DMS 273 treated with DMSO at 0.1 percent for 48 hours (cell line): ENCODE results near the gene SPRTN.

Experiments
- DNase-seq: peaks from one replicate; lab custom pipeline; 2025; lab: John Stamatoyannopoulos, UW

The SPRTN gene

DNA sequence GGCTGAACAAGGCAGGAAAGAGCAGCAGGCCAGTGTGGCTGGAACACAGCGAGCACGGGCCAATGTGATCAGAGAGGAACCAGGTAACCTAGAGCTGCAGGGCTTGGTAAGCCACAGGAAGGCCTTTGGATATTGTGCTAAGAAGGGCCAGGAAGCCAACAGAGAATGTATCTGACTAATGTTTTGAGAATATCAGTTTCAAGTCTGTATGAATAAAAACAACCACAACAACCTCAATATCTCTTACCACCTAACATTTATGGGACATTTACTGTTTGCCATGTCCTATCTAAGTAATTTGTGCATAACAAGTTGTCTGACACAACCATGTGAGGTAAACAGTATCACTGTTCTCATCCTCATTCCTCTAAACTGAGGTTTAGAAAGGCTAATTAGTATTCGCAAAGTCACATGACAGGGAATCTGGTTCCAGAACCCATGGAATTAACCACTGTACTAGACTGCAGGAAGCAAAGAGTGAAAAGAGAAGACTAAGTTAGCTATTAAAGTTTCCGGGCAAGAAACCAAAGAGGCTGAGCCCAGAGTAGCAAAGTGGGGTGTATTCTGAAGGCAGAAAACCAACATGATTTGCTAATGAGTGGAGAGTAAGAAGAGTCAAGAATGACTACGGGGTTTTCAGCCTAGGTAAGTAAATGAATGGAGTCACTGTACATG is 38.9 kb downstream of the SPRTN start:
- DNase-seq, result no peak

DNA sequence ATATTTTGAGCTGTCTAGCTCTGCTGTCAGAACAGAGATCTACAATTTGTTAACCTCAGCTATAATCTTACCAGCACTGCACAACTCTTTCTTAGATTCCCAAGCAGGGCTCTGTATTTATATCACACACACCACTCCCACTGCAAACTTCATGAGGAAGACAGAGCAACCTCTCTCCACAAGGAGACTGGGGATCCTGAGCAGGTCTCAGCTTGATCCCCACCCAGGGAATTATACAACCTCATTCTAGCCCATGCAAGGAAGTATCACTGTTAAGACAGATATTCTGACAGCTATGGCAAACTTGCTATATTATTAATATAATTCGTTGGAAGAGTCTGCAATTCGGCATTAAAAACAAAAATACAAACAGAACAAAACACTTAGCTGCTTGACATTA is 43.6 kb downstream of the SPRTN start:
- DNase-seq, result no peak

GRCh38 chr1:231382426-231382825 is 44.3 kb downstream of the SPRTN start:
- DNase-seq, result no peak

DNA sequence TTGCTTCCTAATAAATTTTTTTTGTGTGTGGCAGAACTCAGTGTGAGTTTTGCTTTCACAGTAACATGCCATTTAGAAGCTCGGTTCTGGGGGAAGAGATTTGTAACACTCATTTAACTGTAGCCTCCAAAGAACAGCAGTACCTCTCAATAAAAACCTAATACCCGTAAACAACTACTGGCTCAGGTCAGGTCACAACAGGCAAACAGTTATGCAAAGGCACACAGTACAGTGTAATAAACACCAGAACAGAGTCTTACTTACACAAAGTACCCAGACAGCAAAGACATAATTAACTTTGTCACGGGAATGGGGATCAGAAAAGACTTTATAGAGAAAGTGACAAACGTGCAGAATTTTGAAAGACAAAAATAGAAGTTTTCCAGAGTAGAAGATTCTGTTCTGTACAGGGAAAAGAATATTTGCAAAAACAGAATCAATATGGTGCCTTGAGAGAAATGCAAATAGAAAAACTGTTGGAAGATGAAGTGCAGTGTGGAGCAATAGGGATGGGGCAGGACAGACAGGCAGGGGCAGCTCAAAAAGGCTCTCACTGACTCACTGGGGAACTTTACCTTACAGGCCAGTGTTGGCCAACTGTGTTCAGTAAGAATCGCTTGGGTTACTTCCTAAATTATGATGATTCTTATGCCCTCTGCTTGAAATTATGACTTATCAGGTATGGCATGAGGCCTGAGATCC is 45.2 kb downstream of the SPRTN start:
- DNase-seq, result no peak

- peak; percentile 58 for DNase-seq
These were observed 46.8 kb downstream of the SPRTN start for GRCh38 chr1:231384696-231385415.

DNA sequence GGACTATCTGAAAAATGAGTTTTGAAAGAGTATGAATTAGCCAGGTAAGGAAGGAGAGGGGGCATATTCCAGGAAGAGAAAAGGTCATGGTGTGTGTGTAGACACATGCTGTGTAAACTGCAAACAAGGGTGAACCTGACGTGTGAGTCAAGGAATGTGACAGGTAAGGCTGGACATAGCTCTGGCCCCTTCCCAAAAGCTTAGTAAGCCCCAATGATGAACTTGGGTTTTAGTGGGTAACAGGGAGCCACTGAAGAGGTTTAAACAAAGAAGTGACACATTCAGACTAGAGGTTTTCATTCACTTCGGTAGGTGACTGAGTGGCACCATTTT is 47.3 kb downstream of the SPRTN start:
- DNase-seq, result no peak

- no peak for DNase-seq
These were observed 48.4 kb downstream of the SPRTN start for GRCh38 chr1:231386466-231386865.

DNA sequence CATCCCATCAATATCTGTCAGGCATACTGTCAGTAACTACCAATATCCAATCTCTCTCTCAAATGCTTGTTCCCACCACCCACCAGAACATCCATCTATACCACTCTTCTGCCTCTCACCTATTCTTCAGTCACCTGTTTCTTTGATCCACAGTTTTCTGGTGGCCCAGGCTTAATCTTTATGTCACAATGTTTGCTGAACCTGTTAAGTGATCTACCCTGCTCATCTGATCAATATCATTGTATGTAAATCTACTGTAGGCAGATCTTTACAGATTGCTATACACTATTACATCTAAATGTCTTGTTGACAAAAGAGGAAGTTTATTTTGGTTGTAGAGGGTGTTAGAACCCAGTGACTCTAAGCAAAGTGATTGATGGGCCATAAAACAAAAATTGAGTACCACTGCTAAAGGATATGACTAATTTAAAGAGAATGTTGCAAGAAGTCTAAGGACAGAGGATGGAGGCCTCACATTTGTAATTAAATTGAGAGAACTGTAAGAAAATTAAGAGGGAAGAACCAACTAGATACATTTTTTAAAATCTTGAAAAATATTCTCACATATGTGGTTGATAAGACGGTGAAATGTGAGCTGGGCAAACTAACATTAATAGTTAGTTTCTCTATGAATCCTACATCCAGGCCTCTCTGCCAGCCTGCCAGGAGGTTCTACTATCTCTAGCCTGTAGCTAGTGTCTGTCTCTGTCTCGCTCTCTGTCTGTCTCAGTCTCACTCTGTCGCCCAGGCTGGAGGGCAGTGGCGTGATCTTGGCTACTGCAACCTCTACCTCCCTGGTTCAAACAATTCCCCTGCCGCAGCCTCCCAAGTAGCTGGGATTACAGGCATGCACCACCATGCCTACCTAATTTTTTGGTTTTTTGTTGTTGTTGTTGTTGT is 49.9 kb downstream of the SPRTN start:
- no peak for DNase-seq

DNA sequence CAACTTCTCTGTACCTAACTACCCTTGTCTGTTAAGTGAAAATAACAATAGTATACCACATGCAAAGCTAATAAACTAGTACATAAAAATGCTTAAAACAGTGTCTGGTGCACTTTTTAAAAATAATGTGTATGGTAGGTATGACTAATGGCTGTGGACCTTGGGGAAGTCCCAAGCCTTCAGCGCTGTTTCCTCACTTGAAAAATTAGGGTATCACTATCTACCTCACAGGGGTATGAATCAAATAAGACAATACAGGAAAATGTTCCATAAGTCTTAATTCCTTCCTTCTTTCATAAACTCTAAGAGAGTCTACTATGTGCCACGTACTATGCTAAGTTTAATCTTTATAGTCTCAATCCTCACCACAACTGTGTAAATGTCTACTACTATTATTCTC is 52.0 kb downstream of the SPRTN start:
- DNase-seq, result no peak

DNA sequence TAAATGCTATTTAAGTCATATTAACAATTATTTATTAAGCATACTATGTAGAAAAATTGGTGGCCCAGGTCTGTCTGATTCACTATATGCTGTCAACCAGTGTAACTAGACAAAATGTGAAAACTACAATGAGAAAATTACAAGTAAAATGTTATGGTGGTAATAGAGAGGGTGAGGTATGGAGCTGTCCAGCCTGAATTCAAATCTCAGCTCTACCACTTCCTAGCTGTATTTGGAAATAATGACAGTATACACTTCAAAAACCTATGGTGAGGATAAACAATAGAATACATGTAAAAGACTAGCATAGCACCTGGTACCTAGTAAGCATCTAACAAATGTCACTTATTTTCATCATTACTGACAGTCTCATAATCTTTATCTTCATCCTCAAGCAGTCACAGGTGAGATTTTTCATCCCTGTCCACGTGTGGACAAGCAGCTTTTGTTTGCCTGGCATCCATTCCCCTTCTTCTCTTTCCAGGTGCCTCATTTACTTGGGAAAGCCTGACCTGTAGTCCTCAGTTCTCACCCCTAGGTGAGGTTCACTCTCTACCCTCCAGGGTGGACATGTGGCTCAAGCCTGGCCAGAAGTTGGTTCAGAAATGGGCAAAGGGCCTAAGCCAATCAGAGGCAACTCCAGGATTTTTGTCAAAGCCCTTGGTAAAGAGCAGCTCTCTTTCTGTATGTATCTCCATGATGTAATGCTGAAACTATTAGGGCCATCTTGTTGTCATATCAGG is 54.5 kb downstream of the SPRTN start:
- no peak for DNase-seq

- no peak for DNase-seq
These were observed 55.6 kb downstream of the SPRTN start for GRCh38 chr1:231393668-231394067.

DNA sequence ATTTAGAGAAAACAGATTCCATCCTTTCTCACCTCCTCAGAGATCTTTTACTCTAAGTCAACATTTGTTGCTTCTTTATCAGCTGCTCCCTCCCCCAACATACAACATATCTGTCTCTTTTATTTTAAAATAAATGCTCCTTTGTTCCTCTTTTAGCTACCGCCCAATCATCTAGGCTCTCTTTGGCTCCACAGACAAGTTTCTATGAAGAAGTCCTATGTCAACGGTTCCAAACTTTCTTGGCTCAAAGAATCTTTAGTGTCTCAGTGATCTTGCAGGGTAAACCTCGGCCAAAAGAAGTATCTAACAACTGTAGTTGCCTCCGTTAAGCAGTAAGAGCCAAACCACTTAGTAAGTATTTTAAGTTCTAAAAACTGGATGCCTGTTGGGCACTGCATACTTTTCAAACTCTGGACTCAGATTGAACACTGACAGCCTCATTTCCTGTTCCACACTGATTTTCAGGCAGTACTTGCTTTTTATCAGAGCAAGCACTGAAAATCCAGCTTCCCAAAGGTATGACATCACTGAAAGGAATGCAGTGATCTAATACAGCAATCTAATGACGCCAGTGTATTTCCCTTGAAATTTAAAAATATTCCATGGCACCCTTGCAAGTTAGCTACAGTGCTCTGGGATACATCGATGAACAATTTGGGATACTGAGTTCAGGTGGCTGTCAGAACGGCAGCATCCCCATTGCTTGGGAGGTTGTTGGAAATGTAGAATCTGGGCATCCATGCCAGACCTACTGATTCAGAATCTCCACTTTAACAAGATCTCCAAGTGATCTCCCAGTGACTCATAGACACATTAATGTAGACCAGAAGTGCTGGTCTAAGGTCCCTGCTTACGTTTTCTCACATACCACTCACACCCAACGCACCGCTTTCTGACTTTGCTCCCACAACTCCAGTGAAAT is 57.2 kb downstream of the SPRTN start:
- no peak for DNase-seq

DNA sequence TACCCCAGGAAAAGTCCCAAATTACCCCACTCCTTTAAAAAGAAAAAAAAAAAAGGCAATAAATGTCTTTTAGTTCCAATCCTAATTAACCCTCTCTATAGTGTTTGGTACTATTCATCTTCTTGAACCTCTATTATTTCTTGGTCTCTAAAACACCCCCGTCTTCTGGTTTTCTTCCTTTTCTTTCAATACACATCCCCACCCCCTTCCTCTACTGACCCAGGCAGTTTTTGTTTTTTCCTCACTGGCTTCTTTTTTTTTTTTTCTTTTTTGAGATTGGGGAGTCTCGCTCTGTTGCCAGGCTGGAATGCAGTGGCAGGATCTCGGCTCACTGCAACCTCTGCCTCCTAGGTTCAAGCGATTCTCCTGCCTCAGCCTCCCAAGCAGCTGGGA is 57.9 kb downstream of the SPRTN start:
- no peak for DNase-seq

- no peak for DNase-seq
These were observed 58.5 kb downstream of the SPRTN start for GRCh38 chr1:231396643-231397042.

DNA sequence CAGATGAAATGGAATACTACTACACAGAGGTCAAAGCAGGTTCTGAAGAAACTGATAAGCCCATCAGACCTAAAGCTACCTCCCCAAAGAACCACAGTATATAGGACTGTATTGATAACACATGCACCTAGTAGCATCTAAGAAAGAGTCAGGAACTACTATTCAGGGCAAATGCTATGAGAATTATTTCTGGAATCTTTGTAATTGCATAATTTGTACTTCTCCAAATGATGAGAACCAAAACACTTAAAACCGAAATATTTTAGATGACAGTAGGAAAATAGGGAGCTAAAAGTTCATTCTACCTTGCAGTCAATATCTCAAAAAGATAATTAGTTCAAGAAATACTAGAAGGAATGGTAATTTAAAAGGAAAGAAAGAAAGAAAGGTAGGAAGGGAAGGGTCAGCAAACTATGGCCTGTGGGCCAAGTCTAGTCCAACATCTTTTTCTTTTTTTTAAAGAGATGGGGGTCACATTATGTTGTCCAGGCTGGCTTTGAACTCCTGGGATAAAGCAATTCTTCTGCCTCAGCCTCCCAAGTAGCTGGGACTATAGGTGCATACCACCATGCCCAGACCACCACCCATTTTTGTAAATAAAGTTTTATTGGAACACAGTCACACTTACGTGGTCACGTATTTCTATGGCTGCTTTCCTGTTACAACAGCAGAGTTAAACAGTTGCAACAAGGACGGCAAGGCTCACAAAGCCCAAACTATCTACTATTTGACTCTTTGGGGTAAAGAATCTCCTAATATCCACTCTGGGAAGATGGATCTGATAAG is 60.0 kb downstream of the SPRTN start:
- no peak for DNase-seq

DNA sequence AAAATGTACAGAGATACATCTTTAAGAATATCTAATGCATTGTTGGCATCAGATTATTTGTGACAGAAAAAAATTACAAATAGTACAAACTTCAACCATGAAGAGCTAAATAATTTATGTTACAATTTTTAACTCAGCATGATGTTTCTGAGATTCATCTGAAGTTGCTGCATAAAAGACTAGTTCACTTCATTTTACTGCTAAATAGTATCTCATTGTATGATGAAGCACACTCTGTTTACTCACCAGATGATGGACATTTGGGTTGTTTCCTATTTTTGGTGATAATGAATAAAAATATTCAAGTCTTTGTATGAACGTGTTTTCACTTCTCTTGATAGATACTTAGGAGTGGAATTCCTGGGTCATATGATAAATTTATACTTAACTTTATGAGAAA is 63.4 kb downstream of the SPRTN start:
- no peak for DNase-seq

DNA sequence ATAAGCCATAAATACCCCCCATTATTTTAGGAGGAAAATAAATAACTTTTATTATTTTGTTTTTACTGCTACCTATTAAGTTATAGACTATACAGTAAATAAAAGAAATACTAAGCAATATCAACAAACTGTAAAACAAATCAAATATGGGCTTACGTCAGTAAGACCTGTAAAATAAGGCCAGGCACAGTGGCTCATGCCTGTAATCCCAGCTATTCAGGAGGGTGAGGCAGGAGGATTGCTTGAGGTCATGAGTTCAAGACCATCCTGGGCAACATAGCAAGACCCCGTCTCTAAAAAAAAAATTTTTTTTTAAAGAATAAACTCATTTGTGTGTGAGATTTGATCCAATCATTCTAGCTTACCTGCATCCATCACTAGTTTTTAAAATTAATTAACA is 66.2 kb downstream of the SPRTN start:
- no peak for DNase-seq
